ENCODE data around the gene TMEM217. TPM values are rescaled to one million over a fixed set of nuclear protein-coding genes. Genes with fewer than 3 reads are reported as not detected.
"Not testable (repeated sequence)": the region's sequence is repeated elsewhere in the genome, so short reads cannot be mapped to it uniquely, and the experiment has no call there.

The TMEM217 gene
- 1 to 10 TPM; 6.8 to 9.3 TPM for total RNA-seq

GRCh38 chr6:37257634-37258404 is at the start of gene TMEM217, which contains the start of gene TBC1D22B:
Gene TMEM217, minus strand, starts transcription at chr6:37258144. Its CDS starts 39,114 bp downstream, at chr6:37219030.
Gene TBC1D22B, plus strand, starts transcription at chr6:37257772. Its CDS starts 146 bp downstream, at chr6:37257918.
- H3K27ac Mint-ChIP-seq, result peak within 1 kb of the TSS; percentile 99
- peaks cover 66% of the 10 kb centered on the region for H3K4me1 Mint-ChIP-seq (ENCODE audit: low read depth)
- H3K27me3 Mint-ChIP-seq (ENCODE audit: low read depth), result no peaks in the 10 kb centered on the region
- peaks cover 1 to 7% of the 10 kb centered on the region in 2 donors for H3K36me3 Mint-ChIP-seq (ENCODE audit: insufficient read depth in 2 of 2)
- ATAC-seq (replicated peaks in 1 of 2), result peak; percentile 93 to 97
- no peaks in the 10 kb centered on the region for H3K9me3 Mint-ChIP-seq
- peak within 1 kb of the TSS; percentile 93 to 96 for H3K4me3 Mint-ChIP-seq
- peak; percentile 96 to 98 for DNase-seq

DNA sequence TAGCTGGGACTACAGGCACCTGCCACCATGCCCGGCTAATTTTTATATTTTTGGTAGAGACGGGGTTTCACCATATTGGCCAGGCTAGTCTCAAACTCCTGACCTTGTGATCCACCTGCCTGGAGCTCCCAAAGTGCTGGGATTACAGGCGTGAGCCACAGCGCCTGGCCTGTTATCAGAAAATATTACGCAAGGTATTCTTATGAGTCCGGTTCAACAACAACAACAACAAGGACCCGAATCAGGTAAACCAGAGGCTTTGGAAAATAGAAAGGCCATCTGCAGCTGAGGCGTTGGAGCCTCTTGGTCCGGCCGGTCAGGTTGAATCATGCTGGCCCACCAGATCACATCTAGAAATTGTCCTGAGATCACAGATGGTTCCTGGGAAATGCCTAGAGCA is 49.5 kb upstream of the TMEM217 start:
- H3K4me3 Mint-ChIP-seq; H3K4me1 Mint-ChIP-seq (ENCODE audit: low read depth); H3K9me3 Mint-ChIP-seq; ATAC-seq (replicated peaks in 1 of 2); H3K27me3 Mint-ChIP-seq (ENCODE audit: low read depth); H3K27ac Mint-ChIP-seq; DNase-seq: not testable (repeated sequence)
- peaks cover 5 to 11% of the 10 kb centered on the region in 2 donors for H3K36me3 Mint-ChIP-seq (ENCODE audit: insufficient read depth in 2 of 2)

DNA sequence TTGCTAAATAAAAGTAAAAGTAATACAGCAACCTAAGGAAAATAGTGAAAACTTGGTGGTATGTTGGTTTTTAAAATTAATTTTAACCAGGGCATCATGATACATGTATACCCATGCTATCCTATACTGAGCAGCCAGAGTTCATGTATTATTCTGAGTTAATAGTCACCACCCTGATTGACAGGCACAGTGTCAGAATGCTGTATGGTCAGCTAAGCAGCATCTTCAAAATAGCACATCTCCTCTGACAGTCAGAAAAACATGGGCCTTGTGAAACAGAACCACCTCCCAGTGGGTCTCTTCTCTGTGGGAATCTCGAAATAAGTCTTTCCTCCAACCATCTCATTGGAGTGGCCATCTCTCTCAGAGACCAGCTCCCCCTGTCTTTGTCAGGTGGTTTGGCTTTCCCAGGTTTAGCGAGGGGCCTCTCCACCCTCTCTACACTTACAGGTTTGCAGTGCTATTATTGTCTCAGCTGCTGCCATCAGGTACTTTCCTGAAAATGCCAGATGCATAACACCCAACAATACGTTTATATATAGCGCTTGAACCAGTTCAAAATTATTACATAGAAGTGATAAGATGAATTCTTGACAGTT is 48.8 kb upstream of the TMEM217 start:
- Mint-ChIP-seq H3K4me3 (no peak overlapping the region), H3K36me3 (ENCODE audit: insufficient read depth in 2 of 2) (peaks cover 5 to 11% of the 10 kb centered on the region in 2 donors)
- ATAC-seq (replicated peaks in 1 of 2), result no peak

DNA sequence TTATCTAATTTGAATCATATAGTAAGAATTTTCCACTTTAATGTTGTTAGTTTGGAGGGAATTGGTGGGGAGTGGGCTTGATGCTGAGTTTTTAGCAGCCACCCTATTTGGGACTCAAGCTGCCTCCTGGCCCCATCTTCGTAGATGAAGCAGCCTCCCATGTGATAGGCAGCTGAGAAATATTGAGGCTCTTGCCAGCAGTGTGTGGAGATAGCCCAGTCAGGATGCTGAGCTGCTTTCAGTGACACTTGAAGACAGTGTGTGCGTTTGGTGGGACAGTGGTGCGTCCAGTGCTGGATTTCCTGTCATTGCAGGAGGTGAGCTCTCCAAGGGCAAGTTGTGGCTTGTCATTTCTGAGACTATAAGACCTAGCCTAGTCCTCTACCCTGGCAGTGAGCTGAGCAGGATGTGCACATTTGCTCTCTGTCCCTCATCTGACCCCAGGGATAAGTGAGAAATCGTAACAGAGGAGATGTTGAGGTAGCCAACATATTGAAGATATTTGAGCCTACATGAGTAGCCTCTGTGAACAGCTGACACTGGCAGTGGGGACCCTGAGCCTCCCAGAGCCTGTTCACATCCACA is 48.0 kb upstream of the TMEM217 start:
- Mint-ChIP-seq H3K27me3 (ENCODE audit: low read depth) (no peaks in the 10 kb centered on the region), H3K36me3 (ENCODE audit: insufficient read depth in 2 of 2) (peaks cover 5 to 11% of the 10 kb centered on the region in 2 donors), H3K4me3 (no peak overlapping the region), H3K9me3 (no peaks in the 10 kb centered on the region), H3K4me1 (ENCODE audit: low read depth) (no peaks in the 10 kb centered on the region), H3K27ac (no peak overlapping the region)
- ATAC-seq (replicated peaks in 1 of 2), result no peak
- no peak for DNase-seq

More for the DNA sequence above, 48.8 kb upstream of the TMEM217 start:
- Mint-ChIP-seq H3K27me3 (ENCODE audit: low read depth) (no peaks in the 10 kb centered on the region), H3K27ac (no peak overlapping the region), H3K9me3 (no peaks in the 10 kb centered on the region), H3K4me1 (ENCODE audit: low read depth) (no peaks in the 10 kb centered on the region)
- no peak for DNase-seq

- no peak for DNase-seq
- H3K27me3 Mint-ChIP-seq (ENCODE audit: low read depth), result no peaks in the 10 kb centered on the region
- no peak overlapping the region for H3K27ac Mint-ChIP-seq
- no peaks in the 10 kb centered on the region for H3K9me3 Mint-ChIP-seq
- no peak overlapping the region for H3K4me3 Mint-ChIP-seq
- H3K36me3 Mint-ChIP-seq (ENCODE audit: insufficient read depth in 2 of 2), result peaks cover 5 to 11% of the 10 kb centered on the region in 2 donors
- H3K4me1 Mint-ChIP-seq (ENCODE audit: low read depth), result no peaks in the 10 kb centered on the region
- ATAC-seq (replicated peaks in 1 of 2), result no peak
These were observed 46.8 kb upstream of the TMEM217 start for GRCh38 chr6:37304766-37305165.

- peak; percentile 12 to 17 for DNase-seq
- no peaks in the 10 kb centered on the region for H3K27me3 Mint-ChIP-seq (ENCODE audit: low read depth)
- peak in 1 of 2 donors; percentile 60 for ATAC-seq (replicated peaks in 1 of 2)
- H3K9me3 Mint-ChIP-seq, result no peaks in the 10 kb centered on the region
- no peak overlapping the region for H3K27ac Mint-ChIP-seq
- H3K4me3 Mint-ChIP-seq, result no peak overlapping the region
- no peaks in the 10 kb centered on the region for H3K4me1 Mint-ChIP-seq (ENCODE audit: low read depth)
- H3K36me3 Mint-ChIP-seq (ENCODE audit: insufficient read depth in 2 of 2), result peaks cover 3 to 11% of the 10 kb centered on the region in 2 donors
These were observed 46.1 kb upstream of the TMEM217 start for GRCh38 chr6:37303891-37304503.

DNA sequence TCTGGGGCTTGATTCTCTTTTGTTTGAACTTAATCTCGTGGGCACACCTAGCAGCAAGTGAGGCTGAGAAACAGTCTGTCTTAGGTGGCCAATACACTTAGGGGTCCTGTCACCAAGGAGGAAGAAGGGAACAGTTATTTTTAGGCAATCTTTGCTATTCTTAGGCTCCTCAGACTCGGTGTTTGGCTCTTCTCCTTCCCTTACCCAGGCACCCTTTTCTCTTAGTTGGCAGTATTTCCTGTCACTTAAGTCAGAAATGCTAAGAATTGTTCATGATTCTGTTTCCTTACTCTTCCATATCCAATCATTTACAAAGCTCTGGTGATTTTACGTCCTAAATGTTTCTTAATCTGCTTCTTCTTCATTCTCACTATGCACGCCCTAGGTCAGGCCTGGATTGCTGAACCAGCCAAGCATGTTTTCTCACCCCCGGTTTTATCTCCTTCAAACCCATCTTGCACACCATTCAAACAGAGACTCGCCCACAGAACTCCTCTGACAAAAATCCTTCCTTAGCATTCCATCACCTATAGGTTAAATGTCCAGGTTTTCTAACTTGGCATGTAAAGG is 45.2 kb upstream of the TMEM217 start:
- no peaks in the 10 kb centered on the region for H3K27me3 Mint-ChIP-seq (ENCODE audit: low read depth)
- no peak overlapping the region for H3K4me3 Mint-ChIP-seq
- DNase-seq, result no peak
- H3K4me1 Mint-ChIP-seq (ENCODE audit: low read depth), result peaks cover 5% of the 10 kb centered on the region
- peaks cover 3 to 11% of the 10 kb centered on the region in 2 donors for H3K36me3 Mint-ChIP-seq (ENCODE audit: insufficient read depth in 2 of 2)
- ATAC-seq (replicated peaks in 1 of 2), result no peak
- no peaks in the 10 kb centered on the region for H3K9me3 Mint-ChIP-seq
- no peak overlapping the region for H3K27ac Mint-ChIP-seq

DNA sequence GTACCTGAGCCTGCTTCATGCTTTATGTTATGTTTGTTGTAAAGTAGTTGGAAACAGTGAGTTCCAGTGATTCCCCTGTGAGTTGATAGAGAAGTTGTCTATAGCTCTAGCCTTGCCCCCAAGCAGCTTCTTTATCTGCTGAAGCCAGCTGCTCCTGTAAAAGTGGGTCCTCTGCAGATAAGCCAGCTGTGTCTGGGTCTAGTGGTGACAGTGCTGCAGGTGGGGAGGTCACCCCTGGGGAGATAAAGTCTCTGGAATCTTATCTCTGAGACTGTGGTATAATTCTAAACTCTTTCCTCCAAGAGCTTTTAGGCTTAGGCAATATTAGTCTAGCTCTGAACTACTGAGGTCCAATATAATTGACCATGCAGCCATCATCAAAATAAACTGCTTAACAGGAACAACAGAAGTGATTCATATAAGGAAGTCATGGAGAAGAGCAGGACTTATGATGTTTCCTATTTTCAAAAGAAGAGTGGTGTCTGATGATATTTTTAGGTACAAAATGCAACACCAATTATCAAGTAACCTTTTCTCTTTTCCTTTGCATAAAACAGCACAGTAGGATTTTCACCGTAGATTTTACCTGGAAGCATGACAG is 44.2 kb upstream of the TMEM217 start:
- peaks cover 3 to 17% of the 10 kb centered on the region in 2 donors for H3K36me3 Mint-ChIP-seq (ENCODE audit: insufficient read depth in 2 of 2)
- H3K27ac Mint-ChIP-seq, result no peak overlapping the region
- ATAC-seq (replicated peaks in 1 of 2) (no peak), DNase-seq (no peak)
- no peak overlapping the region for H3K4me3 Mint-ChIP-seq
- peaks cover 5% of the 10 kb centered on the region for H3K4me1 Mint-ChIP-seq (ENCODE audit: low read depth)
- no peaks in the 10 kb centered on the region for H3K27me3 Mint-ChIP-seq (ENCODE audit: low read depth)
- no peaks in the 10 kb centered on the region for H3K9me3 Mint-ChIP-seq

DNA sequence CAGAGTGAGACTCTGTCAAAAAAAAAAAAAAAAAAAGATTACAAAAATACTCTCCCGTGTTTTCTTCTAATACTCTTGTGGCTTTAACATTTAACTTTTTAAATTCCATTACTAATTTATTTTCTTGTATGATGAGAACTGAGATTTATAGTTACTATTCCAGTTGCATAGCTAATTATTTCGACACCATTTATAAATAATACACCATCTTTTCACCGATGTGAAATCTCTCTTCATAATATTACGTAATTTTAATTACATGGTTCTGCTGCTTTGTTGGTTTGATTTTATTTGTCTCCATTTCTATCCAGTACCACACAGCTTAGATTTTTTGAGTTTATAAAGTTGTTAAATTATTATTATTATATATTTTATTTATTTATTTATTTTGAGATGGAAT is 42.0 kb upstream of the TMEM217 start:
- H3K36me3 Mint-ChIP-seq (ENCODE audit: insufficient read depth in 2 of 2), result peaks cover 4 to 23% of the 10 kb centered on the region in 2 donors

DNA sequence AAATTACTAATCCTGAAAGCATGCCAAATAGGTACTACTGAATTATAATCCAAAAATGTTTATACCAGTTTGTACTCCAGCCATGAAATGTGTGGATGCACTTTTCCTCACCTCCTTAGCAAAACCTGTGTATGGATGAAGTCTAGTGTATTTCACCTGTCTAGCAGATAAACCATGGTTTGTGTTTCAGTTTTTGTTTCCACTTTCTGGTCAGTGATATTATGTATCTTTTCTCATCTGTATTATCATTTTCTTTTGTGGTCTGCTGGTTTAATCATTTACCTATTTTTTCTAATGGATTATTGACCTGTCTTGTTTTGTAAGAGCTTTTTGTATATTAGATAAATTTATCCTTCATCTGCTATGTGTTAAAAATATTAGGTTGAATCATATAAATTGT is 41.0 kb upstream of the TMEM217 start:
- H3K36me3 Mint-ChIP-seq (ENCODE audit: insufficient read depth in 2 of 2), result peaks cover 4 to 19% of the 10 kb centered on the region in 2 donors
- no peak overlapping the region for H3K27ac Mint-ChIP-seq

More for the DNA sequence above, 42.0 kb upstream of the TMEM217 start:
- DNase-seq, result no peak
- Mint-ChIP-seq H3K27me3 (ENCODE audit: low read depth) (no peaks in the 10 kb centered on the region), H3K4me1 (ENCODE audit: low read depth) (peaks cover 5% of the 10 kb centered on the region), H3K27ac (no peak overlapping the region), H3K4me3 (no peak overlapping the region), H3K9me3 (no peaks in the 10 kb centered on the region)
- ATAC-seq (replicated peaks in 1 of 2), result no peak

GRCh38 chr6:37297637-37298036 is 39.7 kb upstream of the TMEM217 start:
- peaks cover 4 to 21% of the 10 kb centered on the region in 2 donors for H3K36me3 Mint-ChIP-seq (ENCODE audit: insufficient read depth in 2 of 2)

More for the DNA sequence above, 41.0 kb upstream of the TMEM217 start:
- ATAC-seq (replicated peaks in 1 of 2) (no peak), DNase-seq (no peak)
- H3K27me3 Mint-ChIP-seq (ENCODE audit: low read depth), result no peaks in the 10 kb centered on the region
- no peak overlapping the region for H3K4me3 Mint-ChIP-seq
- no peaks in the 10 kb centered on the region for H3K9me3 Mint-ChIP-seq
- peaks cover 5% of the 10 kb centered on the region for H3K4me1 Mint-ChIP-seq (ENCODE audit: low read depth)

GRCh38 chr6:37293426-37293825 is 35.5 kb upstream of the TMEM217 start:
- Mint-ChIP-seq H3K9me3 (no peaks in the 10 kb centered on the region), H3K4me3 (no peak overlapping the region), H3K27ac (no peak overlapping the region), H3K27me3 (ENCODE audit: low read depth) (no peaks in the 10 kb centered on the region), H3K36me3 (ENCODE audit: insufficient read depth in 2 of 2) (peaks cover 11 to 36% of the 10 kb centered on the region in 2 donors), H3K4me1 (ENCODE audit: low read depth) (peaks cover 36% of the 10 kb centered on the region)
- ATAC-seq (replicated peaks in 1 of 2), result no peak
- no peak for DNase-seq

More at GRCh38 chr6:37297637-37298036, 39.7 kb upstream of the TMEM217 start:
- not testable (repeated sequence) for ATAC-seq (replicated peaks in 1 of 2); H3K9me3 Mint-ChIP-seq; H3K27ac Mint-ChIP-seq; H3K4me3 Mint-ChIP-seq; DNase-seq; H3K4me1 Mint-ChIP-seq (ENCODE audit: low read depth); H3K27me3 Mint-ChIP-seq (ENCODE audit: low read depth)
